ENCODE results near the gene DPYD. TPM values are rescaled to one million over a fixed set of nuclear protein-coding genes. Genes with fewer than 3 reads are reported as not detected.

DPYD gene
- total and polyA plus RNA-seq, 7 experiments from 2014 or later, result 52.6 to 87.2 (median 57.4) TPM

DNA sequence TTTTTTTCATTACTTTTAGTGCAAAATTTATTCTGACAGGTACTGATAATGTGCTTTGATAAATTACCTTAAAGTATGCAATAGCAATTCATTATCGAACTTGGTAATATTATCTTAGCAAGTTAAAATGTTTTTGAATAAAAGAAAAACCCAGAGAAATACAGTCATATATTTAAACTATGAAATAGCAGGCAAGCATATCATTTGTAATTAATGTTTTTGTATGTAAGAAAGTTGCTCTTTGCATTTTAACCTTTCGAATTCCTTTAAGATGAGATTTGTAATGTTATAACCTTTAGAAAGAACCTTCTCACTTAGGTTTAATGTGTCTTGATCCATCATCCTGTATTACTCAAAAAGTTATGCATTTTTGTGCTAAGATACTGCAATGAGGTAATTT lies 613.7 kb downstream of the DPYD start:
- Mint-ChIP-seq H3K9me3 (peaks cover 0 to 3% (median 0%) of the 10 kb centered on the region in 11 donors), H3K4me1 (peaks cover 0 to 3% (median 0%) of the 10 kb centered on the region in 7 donors), H3K4me3 (no peak overlapping the region), H3K27ac (no peak overlapping the region), H3K27me3 (no peaks in the 10 kb centered on the region), H3K36me3 (peaks cover 3 to 52% (median 38%) of the 10 kb centered on the region in 5 donors)
- ChIA-PET POLR2A (no interaction called here), CTCF (no interaction called here)
- no peak for DNase-seq
- H3K4me1 ChIP-seq (ENCODE audit: control insufficient read depth in 2 of 2, insufficient read depth in 2 of 2, low read length in 2 of 2), result no peaks in the 10 kb centered on the region
- no peaks in the 10 kb centered on the region for H3K27me3 ChIP-seq (ENCODE audit: control insufficient read depth in 2 of 2, insufficient read depth in 2 of 2, low read length in 2 of 2)
- H3K9me3 ChIP-seq (ENCODE audit: control insufficient read depth in 2 of 3, low read length in 3 of 3), result no peaks in the 10 kb centered on the region
- no peak overlapping the region for H3K27ac ChIP-seq (ENCODE audit: low read depth, low read length)
- no peak for ATAC-seq
- no peak overlapping the region for H3K4me3 ChIP-seq (ENCODE audit: low read length)
- intact Hi-C loops (cut with micrococcal nuclease), result no loop called here
- H3K36me3 ChIP-seq (ENCODE audit: control insufficient read depth in 2 of 3, insufficient read depth in 3 of 3, low read length in 3 of 3), result peaks cover 0 to 6% (median 0%) of the 10 kb centered on the region in 3 experiments

DNA sequence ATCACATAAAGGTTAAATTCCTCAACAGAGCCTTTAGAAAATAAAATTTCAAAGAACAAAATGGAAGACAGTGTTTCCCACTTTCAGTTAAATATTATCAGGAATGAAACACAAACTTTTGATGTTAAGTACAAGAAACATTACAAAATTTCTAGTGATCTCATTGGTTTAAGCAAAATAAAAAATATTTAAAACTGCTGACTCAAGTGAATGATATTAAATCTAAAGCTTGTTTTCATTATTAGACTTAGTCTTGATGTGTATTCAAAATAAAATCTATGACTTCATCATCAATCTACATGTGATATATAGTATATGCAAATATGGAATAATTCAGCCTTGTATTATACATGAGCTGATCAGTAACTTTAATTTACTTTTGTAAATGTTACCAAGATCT lies 614.3 kb downstream of the DPYD start:
- peaks cover 0 to 6% (median 0%) of the 10 kb centered on the region in 3 experiments for H3K36me3 ChIP-seq (ENCODE audit: control insufficient read depth in 2 of 3, insufficient read depth in 3 of 3, low read length in 3 of 3)
- H3K4me3 ChIP-seq (ENCODE audit: low read length), result no peak overlapping the region
- H3K4me1 ChIP-seq (ENCODE audit: control insufficient read depth in 2 of 2, insufficient read depth in 2 of 2, low read length in 2 of 2), result no peaks in the 10 kb centered on the region
- intact Hi-C loops (cut with micrococcal nuclease), result no loop called here
- peaks cover 3 to 52% (median 38%) of the 10 kb centered on the region in 5 donors for H3K36me3 Mint-ChIP-seq
- H3K4me3 Mint-ChIP-seq, result no peak overlapping the region
- ChIA-PET CTCF (no interaction called here), POLR2A (no interaction called here)
- H3K27ac ChIP-seq (ENCODE audit: low read depth, low read length), result no peak overlapping the region
- no peaks in the 10 kb centered on the region for H3K9me3 ChIP-seq (ENCODE audit: control insufficient read depth in 2 of 3, low read length in 3 of 3)
- no peaks in the 10 kb centered on the region for H3K27me3 ChIP-seq (ENCODE audit: control insufficient read depth in 2 of 2, insufficient read depth in 2 of 2, low read length in 2 of 2)
- no peaks in the 10 kb centered on the region for H3K27me3 Mint-ChIP-seq
- no peak for DNase-seq
- peaks cover 0 to 3% (median 0%) of the 10 kb centered on the region in 11 donors for H3K9me3 Mint-ChIP-seq
- H3K27ac Mint-ChIP-seq, result no peak overlapping the region
- no peaks in the 10 kb centered on the region for H3K4me1 Mint-ChIP-seq
- ATAC-seq, result no peak

DNA sequence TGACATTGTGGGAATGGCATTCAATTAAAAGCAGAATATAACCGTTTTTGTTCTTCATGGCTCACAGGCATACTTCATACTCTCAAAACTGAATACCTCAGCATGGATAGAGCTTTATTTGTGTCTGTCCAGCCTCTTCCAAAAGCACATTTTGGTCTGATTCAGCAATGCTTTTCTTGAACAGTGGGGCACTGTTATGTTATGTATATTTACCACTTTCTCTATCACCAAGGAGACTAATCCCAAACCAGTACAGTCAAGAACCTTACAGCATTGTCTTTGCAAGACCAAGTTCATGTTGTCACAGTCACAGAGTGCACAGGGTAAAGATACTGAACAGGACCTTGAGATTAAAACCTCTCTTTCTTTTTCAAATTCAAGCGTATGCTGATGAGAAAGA lies 616.5 kb downstream of the DPYD start:
- no peak overlapping the region for H3K27ac Mint-ChIP-seq
- DNase-seq (no peak), ATAC-seq (no peak)
- H3K4me1 Mint-ChIP-seq, result no peaks in the 10 kb centered on the region
- H3K4me3 Mint-ChIP-seq, result no peak overlapping the region
- no peaks in the 10 kb centered on the region for H3K9me3 Mint-ChIP-seq
- no peaks in the 10 kb centered on the region for H3K4me1 ChIP-seq (ENCODE audit: control insufficient read depth in 2 of 2, insufficient read depth in 2 of 2, low read length in 2 of 2)
- H3K27me3 Mint-ChIP-seq, result no peaks in the 10 kb centered on the region
- H3K36me3 Mint-ChIP-seq, result peaks cover 3 to 55% (median 47%) of the 10 kb centered on the region in 5 donors
- intact Hi-C loops (cut with micrococcal nuclease), result no loop called here
- H3K9me3 ChIP-seq (ENCODE audit: control insufficient read depth in 2 of 3, low read length in 3 of 3), result no peaks in the 10 kb centered on the region
- ChIA-PET POLR2A (no interaction called here), CTCF (no interaction called here)
- H3K27me3 ChIP-seq (ENCODE audit: control insufficient read depth in 2 of 2, insufficient read depth in 2 of 2, low read length in 2 of 2), result no peaks in the 10 kb centered on the region
- peaks cover 0 to 6% (median 0%) of the 10 kb centered on the region in 3 experiments for H3K36me3 ChIP-seq (ENCODE audit: control insufficient read depth in 2 of 3, insufficient read depth in 3 of 3, low read length in 3 of 3)
- no peak overlapping the region for H3K27ac ChIP-seq (ENCODE audit: low read depth, low read length)
- H3K4me3 ChIP-seq (ENCODE audit: low read length), result no peak overlapping the region

DNA sequence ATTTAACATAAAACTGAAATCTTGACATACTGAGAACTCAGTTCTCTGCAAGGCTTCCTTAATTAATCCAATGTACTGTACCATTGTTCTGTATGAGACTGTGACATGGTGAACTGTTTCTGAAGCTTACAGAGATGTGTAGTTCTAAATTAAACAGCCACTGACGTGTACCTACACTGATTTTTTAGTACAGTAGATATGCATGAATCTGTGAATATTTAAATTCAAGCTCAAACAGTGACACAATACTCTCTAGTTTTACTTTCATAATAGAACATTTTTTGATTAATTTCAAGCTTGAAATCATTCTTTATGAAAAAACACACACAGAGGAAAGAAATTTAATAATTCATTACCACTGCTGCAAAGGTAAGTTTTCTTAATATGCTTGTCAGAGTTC lies 621.9 kb downstream of the DPYD start:
- no peaks in the 10 kb centered on the region for H3K9me3 Mint-ChIP-seq
- Histone ChIP-seq H3K9me3 (ENCODE audit: control insufficient read depth in 2 of 3, low read length in 3 of 3) (no peaks in the 10 kb centered on the region), H3K27ac (ENCODE audit: low read depth, low read length) (no peak overlapping the region), H3K4me3 (ENCODE audit: low read length) (no peak overlapping the region), H3K4me1 (ENCODE audit: control insufficient read depth in 2 of 2, insufficient read depth in 2 of 2, low read length in 2 of 2) (no peaks in the 10 kb centered on the region), H3K36me3 (ENCODE audit: control insufficient read depth in 2 of 3, insufficient read depth in 3 of 3, low read length in 3 of 3) (peaks cover 0 to 3% (median 0%) of the 10 kb centered on the region in 3 experiments), H3K27me3 (ENCODE audit: control insufficient read depth in 2 of 2, insufficient read depth in 2 of 2, low read length in 2 of 2) (no peaks in the 10 kb centered on the region)
- no peak overlapping the region for H3K27ac Mint-ChIP-seq
- no peaks in the 10 kb centered on the region for H3K27me3 Mint-ChIP-seq
- ATAC-seq, result no peak
- peaks cover 0 to 61% (median 52%) of the 10 kb centered on the region in 5 donors for H3K36me3 Mint-ChIP-seq
- no peaks in the 10 kb centered on the region for H3K4me1 Mint-ChIP-seq
- DNase-seq, result no peak
- H3K4me3 Mint-ChIP-seq, result no peak overlapping the region
- CTCF ChIA-PET, result no interaction called here
- intact Hi-C loops (cut with micrococcal nuclease), result no loop called here
- POLR2A ChIA-PET, result no interaction called here

DNA sequence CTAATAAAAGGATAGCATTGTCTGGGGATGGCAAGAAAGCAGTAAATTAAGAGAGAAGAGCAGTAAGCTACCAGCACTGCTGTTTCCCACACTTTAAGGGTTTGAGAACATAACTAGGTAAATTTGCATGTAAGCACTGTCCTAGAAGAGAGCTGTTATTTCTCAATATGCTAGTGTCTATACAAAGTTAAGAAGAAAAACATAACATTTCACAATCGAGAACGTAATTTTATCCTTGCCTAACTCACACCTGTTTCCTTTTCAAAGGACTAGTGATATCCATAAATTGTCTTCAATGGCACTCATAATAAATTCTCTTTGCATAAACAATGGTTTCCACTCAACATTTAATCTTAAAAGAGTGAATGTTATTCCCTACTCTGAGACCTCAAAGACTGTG lies 623.2 kb downstream of the DPYD start:
- no peak overlapping the region for H3K27ac Mint-ChIP-seq
- H3K4me1 ChIP-seq (ENCODE audit: control insufficient read depth in 2 of 2, insufficient read depth in 2 of 2, low read length in 2 of 2), result no peaks in the 10 kb centered on the region
- intact Hi-C loops (cut with micrococcal nuclease), result no loop called here
- peaks cover 0 to 3% (median 0%) of the 10 kb centered on the region in 3 experiments for H3K36me3 ChIP-seq (ENCODE audit: control insufficient read depth in 2 of 3, insufficient read depth in 3 of 3, low read length in 3 of 3)
- no peaks in the 10 kb centered on the region for H3K4me1 Mint-ChIP-seq
- H3K27me3 ChIP-seq (ENCODE audit: control insufficient read depth in 2 of 2, insufficient read depth in 2 of 2, low read length in 2 of 2), result no peaks in the 10 kb centered on the region
- no peaks in the 10 kb centered on the region for H3K27me3 Mint-ChIP-seq
- H3K9me3 Mint-ChIP-seq, result peaks cover 0 to under 1% (median 0%) of the 10 kb centered on the region in 11 donors
- ChIA-PET CTCF (no interaction called here), POLR2A (no interaction called here)
- H3K4me3 Mint-ChIP-seq, result no peak overlapping the region
- no peak overlapping the region for H3K27ac ChIP-seq (ENCODE audit: low read depth, low read length)
- H3K9me3 ChIP-seq (ENCODE audit: control insufficient read depth in 2 of 3, low read length in 3 of 3), result no peaks in the 10 kb centered on the region
- DNase-seq (no peak), ATAC-seq (no peak)
- peaks cover 0 to 69% (median 60%) of the 10 kb centered on the region in 5 donors for H3K36me3 Mint-ChIP-seq
- no peak overlapping the region for H3K4me3 ChIP-seq (ENCODE audit: low read length)

DNA sequence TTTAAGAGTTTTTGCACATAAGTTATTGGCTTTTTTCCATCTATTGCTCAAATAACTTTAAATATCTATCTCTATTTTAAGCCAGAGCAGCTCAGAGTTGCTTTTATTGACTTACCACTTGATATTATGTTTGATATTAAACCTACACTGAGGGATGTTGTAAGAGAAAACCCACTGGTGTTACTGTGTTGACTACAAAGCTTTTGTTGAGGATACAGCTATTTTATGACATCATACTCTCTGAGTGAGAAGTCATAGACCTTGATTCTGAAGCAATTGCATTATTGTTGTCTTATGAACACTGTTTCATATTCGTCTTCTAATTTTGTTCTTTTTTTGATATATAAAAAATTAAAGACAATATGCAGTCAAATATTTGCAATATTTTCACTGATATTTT lies 638.9 kb downstream of the DPYD start:
- CTCF ChIA-PET, result interaction anchor here (0.8 kb wide), 1 partner anchor 13 kb away, joined by 3 read pairs; no protein-coding TSS in a partner anchor
- ATAC-seq (no peak), DNase-seq (no peak)
- Histone ChIP-seq H3K27ac (ENCODE audit: low read depth, low read length) (no peak overlapping the region), H3K9me3 (ENCODE audit: control insufficient read depth in 2 of 3, low read length in 3 of 3) (no peaks in the 10 kb centered on the region), H3K27me3 (ENCODE audit: control insufficient read depth in 2 of 2, insufficient read depth in 2 of 2, low read length in 2 of 2) (no peaks in the 10 kb centered on the region), H3K4me3 (ENCODE audit: low read length) (no peak overlapping the region), H3K36me3 (ENCODE audit: control insufficient read depth in 2 of 3, insufficient read depth in 3 of 3, low read length in 3 of 3) (peaks cover 0 to 9% (median 3%) of the 10 kb centered on the region in 3 experiments), H3K4me1 (ENCODE audit: control insufficient read depth in 2 of 2, insufficient read depth in 2 of 2, low read length in 2 of 2) (no peaks in the 10 kb centered on the region)
- H3K4me3 Mint-ChIP-seq, result no peak overlapping the region
- intact Hi-C loops (cut with micrococcal nuclease), result no loop called here
- peaks cover 0 to 57% (median 51%) of the 10 kb centered on the region in 5 donors for H3K36me3 Mint-ChIP-seq
- POLR2A ChIA-PET, result no interaction called here
- peaks cover 0 to 5% (median 0%) of the 10 kb centered on the region in 7 donors for H3K4me1 Mint-ChIP-seq
- no peak overlapping the region for H3K27ac Mint-ChIP-seq
- H3K27me3 Mint-ChIP-seq, result no peaks in the 10 kb centered on the region
- peaks cover 0 to 21% (median 5%) of the 10 kb centered on the region in 11 donors for H3K9me3 Mint-ChIP-seq

DNA sequence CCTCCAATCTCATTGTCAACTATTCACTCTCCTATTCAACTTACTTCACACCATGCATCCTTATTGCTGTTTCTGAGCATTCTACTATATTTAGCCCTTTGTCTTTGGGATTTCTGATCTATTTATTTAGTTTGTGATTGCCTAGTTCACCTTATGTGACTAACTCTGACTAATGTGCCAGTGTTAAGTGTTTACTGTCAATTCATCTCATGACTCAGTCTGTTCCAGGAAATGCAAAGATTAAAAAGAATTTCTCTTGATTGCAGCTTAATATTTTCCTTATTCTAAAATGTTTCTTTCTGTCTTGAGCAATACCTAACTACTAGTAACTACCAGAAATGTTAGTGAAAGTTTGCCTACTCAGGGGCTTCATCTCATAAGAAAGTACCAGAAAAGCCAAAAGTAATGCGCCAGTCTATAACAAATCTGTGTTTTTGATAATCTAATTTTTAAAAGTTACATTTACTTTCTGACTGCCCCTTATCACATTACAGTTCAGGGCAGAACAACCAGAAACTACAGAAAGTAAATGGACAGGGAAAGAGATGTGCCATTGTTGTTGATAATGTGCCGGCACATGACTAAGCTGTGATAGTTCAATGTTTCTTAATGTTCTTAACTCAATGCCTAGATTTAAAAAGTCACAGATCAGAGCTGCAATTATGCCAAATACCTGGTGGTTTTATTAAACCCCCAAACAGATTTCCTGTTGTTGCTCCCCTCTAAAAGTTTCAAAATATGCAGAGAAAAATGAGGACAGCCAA lies 642.8 kb downstream of the DPYD start:
- no peaks in the 10 kb centered on the region for H3K27me3 ChIP-seq (ENCODE audit: control insufficient read depth in 2 of 2, insufficient read depth in 2 of 2, low read length in 2 of 2)
- Mint-ChIP-seq H3K4me3 (no peak overlapping the region), H3K9me3 (peaks cover 0 to 14% (median 4%) of the 10 kb centered on the region in 11 donors), H3K4me1 (peaks cover 0 to 5% (median 0%) of the 10 kb centered on the region in 7 donors), H3K36me3 (peaks cover 7 to 78% (median 68%) of the 10 kb centered on the region in 5 donors), H3K27me3 (no peaks in the 10 kb centered on the region), H3K27ac (no peak overlapping the region)
- no peak for DNase-seq
- no peak overlapping the region for H3K4me3 ChIP-seq (ENCODE audit: low read length)
- CTCF ChIA-PET, result no interaction called here
- no peak for ATAC-seq
- no peaks in the 10 kb centered on the region for H3K4me1 ChIP-seq (ENCODE audit: control insufficient read depth in 2 of 2, insufficient read depth in 2 of 2, low read length in 2 of 2)
- POLR2A ChIA-PET, result interaction anchor here (0.6 kb wide), 1 partner anchor 764 kb away, joined by 3 read pairs; no protein-coding TSS in a partner anchor
- no peak overlapping the region for H3K27ac ChIP-seq (ENCODE audit: low read depth, low read length)
- no peaks in the 10 kb centered on the region for H3K9me3 ChIP-seq (ENCODE audit: control insufficient read depth in 2 of 3, low read length in 3 of 3)
- intact Hi-C loops (cut with micrococcal nuclease), result no loop called here
- H3K36me3 ChIP-seq (ENCODE audit: control insufficient read depth in 2 of 3, insufficient read depth in 3 of 3, low read length in 3 of 3), result peaks cover 0 to 9% (median 3%) of the 10 kb centered on the region in 3 experiments
